ENCODE data around the gene DHTKD1. TPM values are rescaled to one million over a fixed set of nuclear protein-coding genes. Genes with fewer than 3 reads are reported as not detected.
A peak's percentile ranks its signal among the peaks of the same experiment; 100 is the strongest.

The DHTKD1 gene
- 10 to 100 TPM; 26.1 to 28.8 TPM for total RNA-seq
- polyA plus RNA-seq (ENCODE audit: insufficient read depth, low read depth, low replicate concordance), result 15.6 TPM
- long read RNA-seq, donor 1, full-length matches to known transcripts, result 5 of 5 reads
- long read RNA-seq, donor 1, partial matches to known transcripts, result 0 of 5 reads
- long read RNA-seq, donor 1, other reads (novel, unspliced or antisense), result 0 of 5 reads
- long read RNA-seq, donor 2, full-length matches to known transcripts, result 1 of 1 reads
- long read RNA-seq, donor 2, partial matches to known transcripts, result 0 of 1 reads
- long read RNA-seq, donor 2, other reads (novel, unspliced or antisense), result 0 of 1 reads

DNA sequence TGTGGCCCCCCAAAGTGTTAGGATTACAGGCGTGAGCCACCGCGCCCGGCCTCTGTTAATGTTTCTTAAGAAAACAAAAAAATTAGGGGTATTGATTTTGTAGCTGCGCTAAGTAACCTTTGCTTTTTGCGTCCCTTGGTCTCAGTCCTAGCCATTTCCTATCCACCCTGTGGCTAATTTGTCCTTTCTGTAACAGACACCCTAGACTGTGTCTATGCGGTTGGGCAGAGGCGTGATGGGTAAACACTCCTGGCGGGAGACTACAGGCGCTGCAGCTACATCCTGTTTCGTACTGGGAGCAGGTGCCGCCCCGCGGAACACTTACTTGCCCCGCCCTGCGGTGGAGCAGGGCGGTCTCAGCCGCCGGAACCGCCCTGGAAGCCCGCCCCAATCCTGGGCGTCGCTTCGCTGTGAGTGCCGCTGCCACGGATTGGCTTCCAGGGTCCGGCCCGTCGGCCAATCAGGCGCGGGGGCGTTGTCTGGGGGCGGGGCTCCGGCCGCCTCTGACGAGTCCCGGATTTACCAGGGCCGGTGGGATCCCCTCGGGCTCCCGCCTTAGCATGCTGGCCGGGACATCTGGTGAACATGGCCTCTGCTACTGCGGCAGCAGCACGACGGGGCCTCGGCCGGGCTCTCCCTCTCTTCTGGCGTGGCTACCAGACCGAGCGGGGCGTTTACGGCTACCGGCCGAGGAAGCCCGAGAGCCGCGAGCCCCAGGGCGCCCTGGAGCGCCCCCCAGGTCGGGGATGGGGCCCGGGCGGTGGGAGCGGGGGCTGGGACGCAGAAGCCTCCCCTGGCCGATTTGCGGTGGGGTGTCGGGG, at the start of gene DHTKD1:
DHTKD1 (plus strand) TSS at position 506 of the 821 bp plus-strand sequence; CDS start at position 586, 80 bp downstream.
- no peaks in the 10 kb centered on the region for H3K36me3 ChIP-seq (ENCODE audit: low read depth, missing control alignments)
- no peaks in the 10 kb centered on the region for H3K9me3 ChIP-seq
- peaks cover 5% of the 10 kb centered on the region for H3K4me1 ChIP-seq
- intact Hi-C loops (cut with DNase I; ENCODE audit: low total_unique reads), result no loop called here
- 6 to 25% methylated on average over 8 to 50 of the region's 66 CpGs for WGBS, 2 donors
- TF ChIP-seq, protein P1, sequence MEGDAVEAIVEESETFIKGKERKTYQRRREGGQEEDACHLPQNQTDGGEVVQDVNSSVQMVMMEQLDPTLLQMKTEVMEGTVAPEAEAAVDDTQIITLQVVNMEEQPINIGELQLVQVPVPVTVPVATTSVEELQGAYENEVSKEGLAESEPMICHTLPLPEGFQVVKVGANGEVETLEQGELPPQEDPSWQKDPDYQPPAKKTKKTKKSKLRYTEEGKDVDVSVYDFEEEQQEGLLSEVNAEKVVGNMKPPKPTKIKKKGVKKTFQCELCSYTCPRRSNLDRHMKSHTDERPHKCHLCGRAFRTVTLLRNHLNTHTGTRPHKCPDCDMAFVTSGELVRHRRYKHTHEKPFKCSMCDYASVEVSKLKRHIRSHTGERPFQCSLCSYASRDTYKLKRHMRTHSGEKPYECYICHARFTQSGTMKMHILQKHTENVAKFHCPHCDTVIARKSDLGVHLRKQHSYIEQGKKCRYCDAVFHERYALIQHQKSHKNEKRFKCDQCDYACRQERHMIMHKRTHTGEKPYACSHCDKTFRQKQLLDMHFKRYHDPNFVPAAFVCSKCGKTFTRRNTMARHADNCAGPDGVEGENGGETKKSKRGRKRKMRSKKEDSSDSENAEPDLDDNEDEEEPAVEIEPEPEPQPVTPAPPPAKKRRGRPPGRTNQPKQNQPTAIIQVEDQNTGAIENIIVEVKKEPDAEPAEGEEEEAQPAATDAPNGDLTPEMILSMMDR (IDR thresholded peaks at IDR 0.05), result peak in 2 of 3 experiments; percentile 40 to 44
- TF ChIP-seq POLR2A (IDR thresholded peaks at IDR 0.05), result peak; percentile 24
- H3K27me3 ChIP-seq, result no peaks in the 10 kb centered on the region
- peak; percentile 98 for DNase-seq
- H3K4me3 ChIP-seq, result peak within 1 kb of the TSS; percentile 95 to 99
- peak within 1 kb of the TSS in 1 of 2 donors; percentile 47 for H3K27ac ChIP-seq

- TF ChIP-seq, protein P1 (IDR thresholded peaks at IDR 0.05), result no peak
- TF ChIP-seq POLR2A (IDR thresholded peaks at IDR 0.05), result no peak
- Histone ChIP-seq H3K27ac (no peak overlapping the region), H3K4me3 (no peak overlapping the region), H3K36me3 (ENCODE audit: low read depth, missing control alignments) (no peaks in the 10 kb centered on the region), H3K9me3 (no peaks in the 10 kb centered on the region), H3K27me3 (no peaks in the 10 kb centered on the region), H3K4me1 (no peaks in the 10 kb centered on the region)
- no peak for DNase-seq
- WGBS, 2 donors, result 88 to 90% methylated on average over 9 of the region's 9 CpGs
- intact Hi-C loops (cut with DNase I; ENCODE audit: low total_unique reads), result no loop called here
Observed at GRCh38 chr10:12019283-12019971, 49.3 kb upstream of the DHTKD1 start.

DNA sequence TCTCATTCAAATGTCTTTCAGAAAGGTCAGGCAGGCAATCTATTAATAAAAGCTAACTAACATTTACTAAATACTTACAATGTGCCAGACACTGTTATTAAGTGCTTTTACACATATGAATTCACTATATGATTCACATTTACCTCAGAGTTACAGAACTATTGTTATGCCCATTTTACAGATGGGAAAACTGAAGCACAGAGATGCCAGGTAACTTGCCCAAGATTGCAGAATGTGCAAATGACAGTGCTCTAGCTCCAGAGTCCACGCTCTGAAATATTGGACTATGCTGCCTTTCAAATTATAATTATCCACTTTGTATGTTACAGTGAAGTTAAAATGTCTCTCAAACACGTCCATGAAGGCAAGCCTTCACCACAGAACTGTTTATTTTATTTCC, 48.2 kb upstream of the DHTKD1 start:
- Histone ChIP-seq H3K4me1 (no peaks in the 10 kb centered on the region), H3K27ac (no peak overlapping the region), H3K4me3 (no peak overlapping the region), H3K36me3 (ENCODE audit: low read depth, missing control alignments) (no peaks in the 10 kb centered on the region), H3K9me3 (no peaks in the 10 kb centered on the region), H3K27me3 (no peaks in the 10 kb centered on the region)
- DNase-seq, result no peak
- intact Hi-C loops (cut with DNase I; ENCODE audit: low total_unique reads), result no loop called here
- TF ChIP-seq POLR2A (IDR thresholded peaks at IDR 0.05), result no peak
- TF ChIP-seq, protein P1 (IDR thresholded peaks at IDR 0.05), result no peak
- WGBS, 2 donors, result 84 to 93% methylated on average over 2 of the region's 2 CpGs

DNA sequence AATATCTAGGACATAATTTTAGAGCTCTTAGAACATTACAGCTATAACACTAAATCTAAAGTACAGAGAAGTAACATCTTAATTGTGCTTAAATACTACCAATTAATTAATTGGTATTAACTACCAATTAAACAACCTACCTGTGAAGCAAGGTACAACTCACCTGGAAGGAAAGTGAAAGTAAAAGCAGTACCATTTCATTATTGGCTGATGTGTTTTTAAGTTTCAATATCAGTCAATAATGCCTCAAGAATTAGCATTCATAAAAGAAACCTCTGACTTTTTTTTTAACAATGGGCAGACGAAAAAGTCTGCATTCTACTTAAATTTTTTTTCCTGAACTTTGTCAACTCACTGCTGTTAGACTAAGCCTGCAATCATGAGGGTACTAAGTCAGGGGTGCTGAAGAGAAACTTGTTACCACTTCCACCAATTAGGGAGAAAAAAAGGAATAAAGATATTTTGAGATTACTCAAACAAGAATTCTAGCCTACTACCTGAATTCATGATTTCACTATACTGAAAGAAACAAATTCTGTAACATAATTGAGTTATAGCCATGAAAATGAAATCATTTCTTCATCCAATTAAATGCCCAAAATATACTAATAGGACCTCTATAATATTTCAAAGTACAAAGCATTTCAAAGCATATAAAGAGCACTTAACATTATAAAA, 46.0 kb upstream of the DHTKD1 start:
- intact Hi-C loops (cut with DNase I; ENCODE audit: low total_unique reads), result no loop called here
- Histone ChIP-seq H3K27ac (no peak overlapping the region), H3K4me3 (no peak overlapping the region), H3K4me1 (no peaks in the 10 kb centered on the region), H3K9me3 (no peaks in the 10 kb centered on the region), H3K36me3 (ENCODE audit: low read depth, missing control alignments) (no peaks in the 10 kb centered on the region), H3K27me3 (no peaks in the 10 kb centered on the region)
- no peak for DNase-seq
- no peak for TF ChIP-seq POLR2A (IDR thresholded peaks at IDR 0.05)
- TF ChIP-seq, protein P1 (IDR thresholded peaks at IDR 0.05), result no peak
- WGBS, 2 donors, result 49 to 74% methylated on average over 1 of the region's 1 CpG

Data from testis (tissue), 5 donors.